HG02588 (cell line): ENCODE data around the gene SENP3.
"Not testable (repeated sequence)": the region's sequence is repeated elsewhere in the genome, so short reads cannot be mapped to it uniquely, and the experiment has no call there.

Experiments
- ATAC-seq: cut with Tn5 transposase; IDR thresholded peaks from one replicate; pipeline ENCODE4 v1.9.1; 2021; ENCODE audit warnings: mild to moderate bottlenecking, moderate library complexity; ENCODE audit not compliant: unreplicated experiment

Gene SENP3

GRCh38 chr17:7591596-7591995 is 29.9 kb downstream of the SENP3 start:
- no peak for ATAC-seq

GRCh38 chr17:7592422-7593021 is 30.8 kb downstream of the SENP3 start:
- ATAC-seq: no peak

GRCh38 chr17:7593296-7593695 is 31.6 kb downstream of the SENP3 start:
- ATAC-seq: no peak

- ATAC-seq: not testable (repeated sequence)
These were observed 35.8 kb downstream of the SENP3 start for GRCh38 chr17:7597561-7597960.

- ATAC-seq: no peak
These were observed 44.6 kb downstream of the SENP3 start for GRCh38 chr17:7606280-7606679.

GRCh38 chr17:7610641-7611040 is 48.9 kb downstream of the SENP3 start:
- no peak for ATAC-seq

GRCh38 chr17:7611635-7612293 is 50.0 kb downstream of the SENP3 start:
- no peak for ATAC-seq

- ATAC-seq: no peak
These were observed 50.5 kb downstream of the SENP3 start for GRCh38 chr17:7612294-7612640.

- ATAC-seq: no peak
These were observed 52.2 kb downstream of the SENP3 start for GRCh38 chr17:7613769-7614424.

GRCh38 chr17:7614425-7615264 is 52.9 kb downstream of the SENP3 start, which contains the start of gene FXR2:
Gene FXR2 (minus strand): TSS chr17:7614897. CDS start chr17:7614532, 365 bp downstream.
- ATAC-seq: peak; percentile 82

- no peak for ATAC-seq
These were observed 53.6 kb downstream of the SENP3 start for GRCh38 chr17:7615265-7615747.

- ATAC-seq: no peak
These were observed 56.9 kb downstream of the SENP3 start for GRCh38 chr17:7618608-7619007.

- no peak for ATAC-seq
These were observed 59.1 kb downstream of the SENP3 start for GRCh38 chr17:7620835-7621234.
